ENCODE measurements around the gene SLC25A24.

GRCh38 chr1:108089477-108089876 lies 110.7 kb downstream of the SLC25A24 start:
- TF ChIP-seq, protein P1, sequence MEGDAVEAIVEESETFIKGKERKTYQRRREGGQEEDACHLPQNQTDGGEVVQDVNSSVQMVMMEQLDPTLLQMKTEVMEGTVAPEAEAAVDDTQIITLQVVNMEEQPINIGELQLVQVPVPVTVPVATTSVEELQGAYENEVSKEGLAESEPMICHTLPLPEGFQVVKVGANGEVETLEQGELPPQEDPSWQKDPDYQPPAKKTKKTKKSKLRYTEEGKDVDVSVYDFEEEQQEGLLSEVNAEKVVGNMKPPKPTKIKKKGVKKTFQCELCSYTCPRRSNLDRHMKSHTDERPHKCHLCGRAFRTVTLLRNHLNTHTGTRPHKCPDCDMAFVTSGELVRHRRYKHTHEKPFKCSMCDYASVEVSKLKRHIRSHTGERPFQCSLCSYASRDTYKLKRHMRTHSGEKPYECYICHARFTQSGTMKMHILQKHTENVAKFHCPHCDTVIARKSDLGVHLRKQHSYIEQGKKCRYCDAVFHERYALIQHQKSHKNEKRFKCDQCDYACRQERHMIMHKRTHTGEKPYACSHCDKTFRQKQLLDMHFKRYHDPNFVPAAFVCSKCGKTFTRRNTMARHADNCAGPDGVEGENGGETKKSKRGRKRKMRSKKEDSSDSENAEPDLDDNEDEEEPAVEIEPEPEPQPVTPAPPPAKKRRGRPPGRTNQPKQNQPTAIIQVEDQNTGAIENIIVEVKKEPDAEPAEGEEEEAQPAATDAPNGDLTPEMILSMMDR (IDR thresholded peaks at IDR 0.05): no peak
- TF ChIP-seq POLR2A (IDR thresholded peaks at IDR 0.05): no peak
